Upper lobe of left lung (tissue), 6 donors: Measurements from ENCODE around the gene JARID2. TPM values are rescaled to one million over a fixed set of nuclear protein-coding genes. Genes with fewer than 3 reads are reported as not detected.

ENCODE experiments used
- ATAC-seq, 2 donors: fragments of 200-7000 bp; cut with Tn5 transposase; one replicate each; pipeline ENCODE4 v1.9.1; 2022; ENCODE audit warnings: mild to moderate bottlenecking in 2 of 2, moderate library complexity in 2 of 2; ENCODE audit not compliant: low FRiP score in 2 of 2
- DNase-seq, 2 donors: peaks; one replicate each; pipeline ENCODE4 v3.0.0-alpha.2; 2019 to 2020
- H3K27ac ChIP-seq, 4 donors: fragments of 200-600 bp; sonication (generic); one replicate each; pipeline ENCODE4 v1.5.1; 2016 to 2019
- H3K27me3 ChIP-seq, 4 donors: fragments of 200-600 bp; sonication (generic); one replicate each; pipeline ENCODE4 v1.5.1; 2017 to 2019
- H3K36me3 ChIP-seq, 4 donors: fragments of 200-600 bp; sonication (generic); one replicate each; pipeline ENCODE4 v1.5.1; 2016 to 2019
- H3K4me1 ChIP-seq, 4 donors: fragments of 200-600 bp; sonication (generic); one replicate each; pipeline ENCODE4 v1.5.1; 2018 to 2019
- H3K4me3 ChIP-seq, 4 donors: fragments of 200-600 bp; sonication (generic); one replicate each; pipeline ENCODE4 v1.5.1; 2017 to 2019; ENCODE audit warnings: mild to moderate bottlenecking in 2 of 4, moderate library complexity in 1 of 4
- H3K9me3 ChIP-seq, 4 donors: fragments of 200-600 bp; sonication (generic); one replicate each; pipeline ENCODE4 v1.5.1; 2018 to 2019
- EP300 ChIP-seq, 4 donors: sonication (generic); formaldehyde crosslinking; IDR thresholded peaks; one replicate each; pipeline ENCODE4 v1.5.1; 2017; ENCODE audit warnings: antibody characterized with exemption in 4 of 4, control low read depth in 2 of 4
- POLR2A ChIP-seq, 4 donors: fragments of 450-650 bp; IDR thresholded peaks; one replicate each; pipeline ENCODE4 v1.5.1; 2016 to 2017; ENCODE audit warnings: antibody characterized with exemption in 4 of 4, mild to moderate bottlenecking in 2 of 4
- POLR2AphosphoS5 ChIP-seq, 2 donors: sonication (generic); formaldehyde crosslinking; IDR thresholded peaks; one replicate each; pipeline ENCODE4 v1.5.1; 2017; ENCODE audit warnings: antibody characterized with exemption in 2 of 2
- WGBS, 2 donors: methylation state at CpG; one replicate each; pipeline ENCODE4 v1.1.5; 2017 to 2018; 5-methylcytosine and 5-hydroxymethylcytosine counted together
- total RNA-seq, 6 donors: library from RNA; depleted of rRNA in 4 of 6; stranded (reverse); fragments of >200 nt in 4 of 6; gene quantifications; one replicate each; pipeline versions ENCODE4 v1.1.0 to v1.2.1, GENCODE V29; 2016 to 2021
- TF ChIP-seq, protein P1 (sequence below), 6 experiments: fragments of 450-650 bp in 4 of 6; fragments of 200-600 bp in 2 of 6; sonication (generic) in 2 of 6; IDR thresholded peaks; one replicate each; pipeline ENCODE4 v1.5.1; 2016 to 2019; ENCODE audit warnings: antibody characterized with exemption in 6 of 6
- donor health status: DM: no; HTN: no; CAD: no; lungs with moderate emphysema.
- donor health status: DM: no; HTN: yes; CAD: no; lungs with severe emphysema.

JARID2 gene
- total RNA-seq, 6 donors from 2014 or later, result 9.6 to 37.7 (median 16.4) TPM

DNA sequence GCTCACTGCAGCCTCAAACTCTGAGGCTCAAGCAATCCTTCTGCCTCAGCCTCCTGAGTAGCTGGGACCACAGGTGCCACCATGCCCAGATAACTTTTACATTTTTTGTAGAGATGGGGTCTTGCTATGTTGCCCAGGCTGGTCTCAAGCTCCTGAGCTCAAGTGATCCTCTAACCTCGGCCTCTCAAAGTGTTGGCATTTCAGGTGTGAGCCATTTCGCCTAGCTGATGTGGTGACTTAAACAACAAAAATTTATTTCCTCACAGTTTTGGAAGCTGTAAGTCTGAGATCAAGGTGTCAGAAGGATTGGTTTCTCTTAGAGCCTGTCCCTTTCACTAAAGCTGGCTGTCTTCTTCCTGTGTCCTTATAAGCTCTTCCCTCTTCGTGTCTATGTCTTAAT lies 15.0 kb upstream of the JARID2 start:
- H3K27me3 ChIP-seq, result no peaks in the 10 kb centered on the region
- 70 to 71% methylated on average over 3 of the region's 3 CpGs for WGBS, 2 donors
- no peak for ATAC-seq
- no peaks in the 10 kb centered on the region for H3K36me3 ChIP-seq
- no peaks in the 10 kb centered on the region for H3K9me3 ChIP-seq
- no peak overlapping the region for H3K27ac ChIP-seq
- TF ChIP-seq, protein P1, sequence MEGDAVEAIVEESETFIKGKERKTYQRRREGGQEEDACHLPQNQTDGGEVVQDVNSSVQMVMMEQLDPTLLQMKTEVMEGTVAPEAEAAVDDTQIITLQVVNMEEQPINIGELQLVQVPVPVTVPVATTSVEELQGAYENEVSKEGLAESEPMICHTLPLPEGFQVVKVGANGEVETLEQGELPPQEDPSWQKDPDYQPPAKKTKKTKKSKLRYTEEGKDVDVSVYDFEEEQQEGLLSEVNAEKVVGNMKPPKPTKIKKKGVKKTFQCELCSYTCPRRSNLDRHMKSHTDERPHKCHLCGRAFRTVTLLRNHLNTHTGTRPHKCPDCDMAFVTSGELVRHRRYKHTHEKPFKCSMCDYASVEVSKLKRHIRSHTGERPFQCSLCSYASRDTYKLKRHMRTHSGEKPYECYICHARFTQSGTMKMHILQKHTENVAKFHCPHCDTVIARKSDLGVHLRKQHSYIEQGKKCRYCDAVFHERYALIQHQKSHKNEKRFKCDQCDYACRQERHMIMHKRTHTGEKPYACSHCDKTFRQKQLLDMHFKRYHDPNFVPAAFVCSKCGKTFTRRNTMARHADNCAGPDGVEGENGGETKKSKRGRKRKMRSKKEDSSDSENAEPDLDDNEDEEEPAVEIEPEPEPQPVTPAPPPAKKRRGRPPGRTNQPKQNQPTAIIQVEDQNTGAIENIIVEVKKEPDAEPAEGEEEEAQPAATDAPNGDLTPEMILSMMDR (IDR thresholded peaks at IDR 0.05), result no peak
- TF ChIP-seq POLR2A (IDR thresholded peaks at IDR 0.05), result no peak
- no peak for TF ChIP-seq EP300 (IDR thresholded peaks at IDR 0.05)
- no peak for TF ChIP-seq POLR2AphosphoS5 (IDR thresholded peaks at IDR 0.05)
- DNase-seq, result no peak
- no peak overlapping the region for H3K4me3 ChIP-seq
- H3K4me1 ChIP-seq, result no peaks in the 10 kb centered on the region

DNA sequence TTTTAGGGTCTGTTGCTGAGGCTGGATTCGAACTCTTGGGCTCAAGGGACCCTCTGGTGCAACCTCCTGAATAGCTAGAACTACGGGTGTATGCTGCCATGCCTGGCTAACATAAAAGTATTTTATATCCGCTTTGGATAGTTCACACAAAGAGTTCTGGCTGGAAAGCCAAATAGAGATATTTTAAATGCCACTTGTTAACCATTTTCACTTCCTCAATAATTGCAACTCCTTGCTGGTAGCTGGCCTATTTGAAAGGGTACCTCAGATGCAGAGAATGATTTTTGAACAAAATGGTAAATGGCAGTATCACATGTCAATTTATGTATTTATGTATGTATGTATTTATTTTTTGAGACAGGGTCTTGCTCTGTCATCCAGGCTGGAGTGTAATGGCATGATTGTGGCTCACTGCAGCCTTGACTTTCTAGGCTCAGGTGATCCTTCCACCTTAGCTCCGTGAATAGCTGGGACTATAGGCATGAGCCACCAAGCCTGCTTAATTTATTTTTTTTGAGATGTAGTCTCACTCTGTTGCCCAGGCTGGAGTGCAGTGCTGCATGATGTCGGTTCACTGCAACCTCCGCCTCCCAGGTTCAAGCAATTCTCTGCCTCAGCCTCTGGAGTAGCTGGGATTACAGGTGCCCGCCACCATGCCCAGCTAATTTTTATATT lies 12.9 kb upstream of the JARID2 start:
- no peaks in the 10 kb centered on the region for H3K36me3 ChIP-seq
- no peak overlapping the region for H3K27ac ChIP-seq
- DNase-seq (no peak), ATAC-seq (no peak)
- H3K27me3 ChIP-seq, result no peaks in the 10 kb centered on the region
- no peak for TF ChIP-seq POLR2A (IDR thresholded peaks at IDR 0.05)
- TF ChIP-seq, protein P1 (IDR thresholded peaks at IDR 0.05), result no peak
- TF ChIP-seq EP300 (IDR thresholded peaks at IDR 0.05), result no peak
- no peak for TF ChIP-seq POLR2AphosphoS5 (IDR thresholded peaks at IDR 0.05)
- WGBS, 2 donors, result 88 to 89% methylated on average over 7 of the region's 7 CpGs
- H3K4me3 ChIP-seq, result no peak overlapping the region
- H3K9me3 ChIP-seq, result no peaks in the 10 kb centered on the region
- no peaks in the 10 kb centered on the region for H3K4me1 ChIP-seq

DNA sequence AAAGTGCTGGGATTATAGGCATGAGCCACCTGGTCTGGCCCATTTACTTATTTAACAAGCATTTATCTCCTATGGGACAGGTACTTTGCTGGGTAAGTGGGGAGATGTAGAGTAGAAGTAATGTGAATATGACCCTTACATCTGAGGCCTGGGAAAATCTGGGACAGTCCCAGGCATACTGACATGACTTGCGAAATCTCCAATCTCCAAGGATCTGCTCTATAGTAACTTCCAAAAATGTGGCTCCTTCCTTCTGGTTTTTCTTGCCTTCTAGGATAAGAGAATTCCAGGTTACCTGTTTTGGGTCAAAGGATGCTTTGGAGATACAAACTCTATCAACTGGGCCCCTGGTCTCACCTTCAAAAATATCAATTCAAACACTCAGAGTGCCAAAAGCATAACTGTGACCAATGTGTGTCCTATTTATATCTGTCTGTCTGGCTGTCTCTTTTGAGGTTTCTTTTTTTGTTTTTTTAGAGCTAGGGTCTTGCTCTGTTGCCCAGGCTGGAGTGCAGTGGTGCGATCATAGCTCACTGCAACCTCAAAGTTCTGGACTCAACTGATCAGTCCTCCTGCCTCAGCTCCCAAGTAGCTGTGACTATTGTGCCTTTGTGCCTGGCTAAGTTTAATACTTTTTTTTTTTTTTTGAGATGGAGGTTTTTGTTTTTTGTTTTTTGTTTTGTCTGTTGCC lies 11.7 kb upstream of the JARID2 start:
- no peaks in the 10 kb centered on the region for H3K27me3 ChIP-seq
- no peaks in the 10 kb centered on the region for H3K9me3 ChIP-seq
- ATAC-seq (no peak), DNase-seq (no peak)
- H3K27ac ChIP-seq, result no peak overlapping the region
- no peak overlapping the region for H3K4me3 ChIP-seq
- peaks cover 0 to under 1% (median 0%) of the 10 kb centered on the region in 4 donors for H3K4me1 ChIP-seq
- TF ChIP-seq POLR2AphosphoS5 (IDR thresholded peaks at IDR 0.05), result no peak
- no peak for TF ChIP-seq EP300 (IDR thresholded peaks at IDR 0.05)
- no peak for TF ChIP-seq POLR2A (IDR thresholded peaks at IDR 0.05)
- TF ChIP-seq, protein P1 (IDR thresholded peaks at IDR 0.05), result no peak
- 94 to 100% methylated on average over 2 of the region's 2 CpGs for WGBS, 2 donors
- no peaks in the 10 kb centered on the region for H3K36me3 ChIP-seq

DNA sequence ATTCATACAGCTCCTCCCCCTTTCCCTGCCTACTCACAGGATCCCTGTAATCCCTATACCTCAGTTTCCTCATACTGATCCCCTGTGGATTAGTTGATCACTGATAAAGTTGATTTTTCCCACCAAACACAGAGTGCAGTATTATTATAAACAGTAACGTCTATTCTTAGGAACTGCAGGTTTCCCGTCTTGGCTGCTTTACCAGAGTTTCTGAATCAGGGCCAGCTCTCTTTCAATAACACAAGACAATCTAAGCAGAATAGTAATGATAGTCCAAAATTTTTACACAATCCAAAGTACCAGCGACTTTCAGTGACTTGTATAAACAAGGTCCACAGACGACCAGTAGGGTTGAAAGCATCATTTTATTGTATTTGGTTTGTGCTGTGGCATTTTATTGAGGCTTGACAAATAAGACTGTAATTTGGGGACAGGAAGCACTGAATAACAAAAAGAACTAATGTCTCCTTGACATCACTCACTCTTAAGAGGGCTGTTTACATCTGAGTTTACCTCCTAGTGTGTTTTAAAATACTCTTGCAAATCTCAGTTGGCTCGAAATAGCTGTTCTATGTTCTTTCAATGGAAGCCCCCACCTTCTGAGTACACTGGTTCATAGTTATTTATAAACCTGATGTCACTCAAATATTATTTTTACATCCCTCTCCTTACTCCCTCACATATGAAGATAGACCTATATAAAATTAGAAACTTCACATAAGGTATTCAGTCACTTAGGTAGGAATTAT lies 6.1 kb upstream of the JARID2 start:
- H3K27ac ChIP-seq, result no peak overlapping the region
- no peaks in the 10 kb centered on the region for H3K27me3 ChIP-seq
- H3K36me3 ChIP-seq, result no peaks in the 10 kb centered on the region
- 29 to 47% methylated on average over 5 of the region's 5 CpGs for WGBS, 2 donors
- no peak for TF ChIP-seq POLR2AphosphoS5 (IDR thresholded peaks at IDR 0.05)
- no peak overlapping the region for H3K4me3 ChIP-seq
- H3K9me3 ChIP-seq, result no peaks in the 10 kb centered on the region
- ATAC-seq (no peak), DNase-seq (no peak)
- peaks cover 3 to 14% (median 6%) of the 10 kb centered on the region in 4 donors for H3K4me1 ChIP-seq

DNA sequence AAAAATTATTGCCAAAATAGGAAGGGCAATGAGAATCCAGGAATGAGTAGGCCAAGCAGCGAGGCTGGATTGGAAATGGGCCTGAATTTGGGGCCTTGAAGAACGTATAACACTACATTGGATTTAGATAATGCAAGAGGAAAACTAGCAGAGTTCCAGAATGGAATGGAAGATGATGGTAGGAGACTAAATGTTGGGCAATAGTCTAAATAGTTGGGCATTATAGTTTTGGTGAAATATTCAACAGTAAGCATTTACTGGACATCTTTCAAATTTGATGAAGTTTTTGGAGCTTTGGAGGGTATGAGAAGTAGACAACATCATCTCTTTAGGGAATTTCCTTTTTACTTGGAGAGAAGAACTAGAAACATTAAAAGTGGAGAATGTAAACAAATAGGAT lies 3.4 kb upstream of the JARID2 start:
- Histone ChIP-seq H3K36me3 (no peaks in the 10 kb centered on the region), H3K27ac (no peak overlapping the region), H3K4me3 (no peak overlapping the region), H3K27me3 (no peaks in the 10 kb centered on the region), H3K4me1 (peaks cover 3 to 25% (median 13%) of the 10 kb centered on the region in 4 donors), H3K9me3 (no peaks in the 10 kb centered on the region)
- 89 to 96% methylated on average over 2 of the region's 2 CpGs for WGBS, 2 donors
- ATAC-seq, result no peak
- DNase-seq, result no peak
- no peak for TF ChIP-seq POLR2AphosphoS5 (IDR thresholded peaks at IDR 0.05)
- TF ChIP-seq POLR2A (IDR thresholded peaks at IDR 0.05), result no peak
- TF ChIP-seq, protein P1 (IDR thresholded peaks at IDR 0.05), result no peak
- no peak for TF ChIP-seq EP300 (IDR thresholded peaks at IDR 0.05)
